B cell (primary cell): ENCODE measurements around the gene C12orf54.

ENCODE experiments used
- EZH2 ChIP-seq: IDR thresholded peaks from 2 replicates; pipeline ENCODE4 v1.6.1; 2012; ENCODE audit warnings: borderline replicate concordance, low read depth, mild to moderate bottlenecking, moderate library complexity, low read length; ENCODE audit not compliant: insufficient read depth, poor library complexity, severe bottlenecking
- TF ChIP-seq, protein P1 (sequence below): fragments of 200-600 bp; IDR thresholded peaks from one replicate; pipeline ENCODE4 v1.8.0; 2022; ENCODE audit warnings: antibody characterized with exemption, mild to moderate bottlenecking

DNA sequence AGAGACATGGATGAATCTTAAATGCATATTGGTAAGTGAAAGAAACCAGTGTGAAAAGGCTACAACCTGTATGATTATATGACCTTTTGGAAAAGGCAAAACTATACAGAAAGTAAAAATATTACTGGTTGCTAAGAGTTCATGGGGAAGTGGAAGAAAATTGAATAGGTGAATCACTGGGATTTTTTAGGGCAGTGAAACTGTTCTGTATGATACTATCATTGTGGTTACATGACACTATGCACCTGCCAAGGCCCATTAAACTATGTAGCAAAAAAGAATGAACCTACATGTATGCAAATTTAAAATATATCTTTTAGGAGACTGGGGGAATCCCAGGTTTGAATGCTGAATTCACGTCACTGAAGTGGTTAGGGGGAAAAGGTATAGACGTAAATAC, 30.6 kb downstream of the C12orf54 start:
- TF ChIP-seq, protein P1, sequence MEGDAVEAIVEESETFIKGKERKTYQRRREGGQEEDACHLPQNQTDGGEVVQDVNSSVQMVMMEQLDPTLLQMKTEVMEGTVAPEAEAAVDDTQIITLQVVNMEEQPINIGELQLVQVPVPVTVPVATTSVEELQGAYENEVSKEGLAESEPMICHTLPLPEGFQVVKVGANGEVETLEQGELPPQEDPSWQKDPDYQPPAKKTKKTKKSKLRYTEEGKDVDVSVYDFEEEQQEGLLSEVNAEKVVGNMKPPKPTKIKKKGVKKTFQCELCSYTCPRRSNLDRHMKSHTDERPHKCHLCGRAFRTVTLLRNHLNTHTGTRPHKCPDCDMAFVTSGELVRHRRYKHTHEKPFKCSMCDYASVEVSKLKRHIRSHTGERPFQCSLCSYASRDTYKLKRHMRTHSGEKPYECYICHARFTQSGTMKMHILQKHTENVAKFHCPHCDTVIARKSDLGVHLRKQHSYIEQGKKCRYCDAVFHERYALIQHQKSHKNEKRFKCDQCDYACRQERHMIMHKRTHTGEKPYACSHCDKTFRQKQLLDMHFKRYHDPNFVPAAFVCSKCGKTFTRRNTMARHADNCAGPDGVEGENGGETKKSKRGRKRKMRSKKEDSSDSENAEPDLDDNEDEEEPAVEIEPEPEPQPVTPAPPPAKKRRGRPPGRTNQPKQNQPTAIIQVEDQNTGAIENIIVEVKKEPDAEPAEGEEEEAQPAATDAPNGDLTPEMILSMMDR: no peak
- TF ChIP-seq EZH2: no peak
